SK-N-SH (cell line): Measurements from ENCODE around the gene MN1. TPM values are rescaled to one million over a fixed set of nuclear protein-coding genes. Genes with fewer than 3 reads are reported as not detected.

Experiments used
- CTCF ChIA-PET: fragments of 300-600, 350-600 bp; formaldehyde crosslinking; extraction: SDS; loops from one replicate; lab custom pipeline; 2021; lab: Yijun Ruan, JAX
- POLR2A ChIA-PET: fragments of 350-600 bp; sonication (Branson Sonifier 250); formaldehyde crosslinking; extraction: SDS; loops from one replicate; lab custom pipeline; 2020; ENCODE audit warnings: antibody characterized with exemption, inconsistent platforms; lab: Yijun Ruan, JAX
- DNase-seq: peaks from one replicate; pipeline ENCODE4 v3.0.0; 2012
- H2AFZ ChIP-seq: fragments of 200-600 bp; sonication (generic); 2 replicates; pipeline ENCODE4 v1.8.1; 2016; ENCODE audit warnings: antibody characterized with exemption, mild to moderate bottlenecking, low read depth
- H3F3A ChIP-seq: fragments of 200-600 bp; sonication (generic); replicated peaks from 2 replicates; pipeline ENCODE3; 2016; ENCODE audit warnings: antibody characterized with exemption, mild to moderate bottlenecking; ENCODE audit not compliant: insufficient read depth
- H3K27ac ChIP-seq, 2 experiments: fragments of 200-500 bp in 1 of 2; fragments of 200-600 bp in 1 of 2; sonication (Bioruptor generic) in 1 of 2; sonication (generic), shearing (Covaris generic) in 1 of 2; 2 replicates each; pipeline versions ENCODE4 v1.5.1 to v1.6.1; 2014 to 2016; ENCODE audit warnings: low read depth in 2 of 2, inconsistent platforms in 1 of 2, low read length in 1 of 2, mild to moderate bottlenecking in 1 of 2, mixed read lengths in 1 of 2
- H3K27me3 ChIP-seq: fragments of 200-600 bp; sonication (generic), shearing (Covaris generic); 2 replicates; pipeline ENCODE4 v1.6.1; 2016; ENCODE audit warnings: mixed run types; ENCODE audit not compliant: insufficient read depth
- H3K36me3 ChIP-seq, 2 experiments: fragments of 200-500 bp in 1 of 2; fragments of 200-600 bp in 1 of 2; sonication (Bioruptor generic) in 1 of 2; sonication (generic) in 1 of 2; replicated peaks in 1 of 2; 2 replicates each; pipeline versions ENCODE3 to v1.5.1; 2014 to 2016; ENCODE audit warnings: low read length in 1 of 2, mild to moderate bottlenecking in 1 of 2; ENCODE audit not compliant: insufficient read depth in 2 of 2, control insufficient read depth in 1 of 2
- H3K4me1 ChIP-seq, 2 experiments: fragments of 200-500 bp in 1 of 2; fragments of 200-600 bp in 1 of 2; sonication (Bioruptor generic) in 1 of 2; sonication (generic), shearing (Covaris generic) in 1 of 2; 2 replicates each; pipeline versions ENCODE4 v1.5.1 to v1.6.1; 2014 to 2016; ENCODE audit warnings: low read depth in 1 of 2, low read length in 1 of 2, mixed run types in 1 of 2; ENCODE audit not compliant: insufficient read depth in 2 of 2, control insufficient read depth in 1 of 2
- H3K4me2 ChIP-seq: fragments of 200-600 bp; sonication (generic), shearing (Covaris generic); 2 replicates; pipeline ENCODE4 v1.6.1; 2017; ENCODE audit warnings: mixed run types
- H3K4me3 ChIP-seq, 2 experiments: fragments of 200-500 bp in 1 of 2; fragments of 200-600 bp in 1 of 2; sonication (Bioruptor generic) in 1 of 2; sonication (generic), shearing (Covaris generic) in 1 of 2; 2 replicates each; pipeline versions ENCODE4 v1.5.1 to v1.8.1; 2014 to 2016; ENCODE audit warnings: low read depth in 2 of 2, inconsistent platforms in 1 of 2, low read length in 1 of 2, mild to moderate bottlenecking in 1 of 2, mixed read lengths in 1 of 2, moderate library complexity in 1 of 2
- H3K79me2 ChIP-seq: fragments of 200-600 bp; sonication (generic); 2 replicates; pipeline ENCODE4 v1.8.1; 2017; ENCODE audit warnings: mild to moderate bottlenecking; ENCODE audit not compliant: insufficient read depth
- H3K9ac ChIP-seq: fragments of 200-600 bp; sonication (generic); 2 replicates; pipeline ENCODE4 v1.6.1; 2017; ENCODE audit warnings: mixed run types
- H3K9me2 ChIP-seq: fragments of 200-600 bp; sonication (generic); 2 replicates; pipeline ENCODE4 v1.6.1; 2017; ENCODE audit warnings: mixed run types
- H3K9me3 ChIP-seq: fragments of 200-600 bp; sonication (generic); 2 replicates; pipeline ENCODE4 v1.6.1; 2017; ENCODE audit warnings: mixed run types, mild to moderate bottlenecking, moderate library complexity
- H4K20me1 ChIP-seq: fragments of 200-600 bp; sonication (generic); 2 replicates; pipeline ENCODE4 v1.6.1; 2017; ENCODE audit warnings: mild to moderate bottlenecking, mixed run types; ENCODE audit not compliant: insufficient read depth
- CHD2 ChIP-seq: fragments of 150-350 bp; IDR thresholded peaks from 2 replicates; pipeline ENCODE4 v1.6.1; 2018; ENCODE audit warnings: low read length; ENCODE audit not compliant: partially characterized antibody
- CTCF ChIP-seq: fragments of 200-600 bp; sonication (generic); IDR thresholded peaks from 2 replicates; pipeline ENCODE4 v1.6.1; 2017; ENCODE audit warnings: antibody characterized with exemption, mild to moderate bottlenecking, moderate library complexity
- EP300 ChIP-seq, 2 experiments: IDR thresholded peaks; 2 replicates each; pipeline versions ENCODE4 v1.4.0 to v1.6.1; 2012; ENCODE audit warnings: borderline replicate concordance in 1 of 2, low read depth in 1 of 2, low read length in 1 of 2
- IRF3 ChIP-seq: fragments of 150-350 bp; IDR thresholded peaks from 2 replicates; pipeline ENCODE4 v1.6.1; 2016; ENCODE audit warnings: mild to moderate bottlenecking, low read depth, low read length
- MAX ChIP-seq: IDR thresholded peaks from 2 replicates; pipeline ENCODE4 v1.4.0; 2012; ENCODE audit warnings: low read depth
- NFIC ChIP-seq: IDR thresholded peaks from 2 replicates; pipeline ENCODE4 v1.4.0; 2012; ENCODE audit warnings: borderline replicate concordance
- PBX3 ChIP-seq: IDR thresholded peaks from 2 replicates; pipeline ENCODE4; 2012
- RAD21 ChIP-seq: IDR thresholded peaks from 2 replicates; pipeline ENCODE4 v1.6.1; 2012; ENCODE audit warnings: mild to moderate bottlenecking, low read length
- REST ChIP-seq: IDR thresholded peaks from 2 replicates; pipeline ENCODE4 v1.6.1; 2012; ENCODE audit warnings: mild to moderate bottlenecking, low read depth, low read length, moderate library complexity
- RXRA ChIP-seq: IDR thresholded peaks from 2 replicates; pipeline ENCODE4 v1.4.0; 2012; ENCODE audit warnings: low read depth, mild to moderate bottlenecking, borderline replicate concordance
- SIN3A ChIP-seq: IDR thresholded peaks from 2 replicates; pipeline ENCODE4 v1.6.1; 2012; ENCODE audit warnings: low read depth, mild to moderate bottlenecking, low read length, moderate library complexity, borderline replicate concordance
- TEAD4 ChIP-seq: IDR thresholded peaks from 2 replicates; pipeline ENCODE4 v1.4.0; 2012; ENCODE audit warnings: mild to moderate bottlenecking, borderline replicate concordance; ENCODE audit not compliant: insufficient read depth
- YY1 ChIP-seq: IDR thresholded peaks from 2 replicates; pipeline ENCODE4 v1.4.0; 2012; ENCODE audit warnings: low read depth, mild to moderate bottlenecking
- WGBS: methylation state at CpG from one replicate; pipeline ENCODE4 v1.1.6; 2017; ENCODE audit warnings: low lambda C conversion rate; 5-methylcytosine and 5-hydroxymethylcytosine counted together
- polyA plus RNA-seq, 3 experiments: library from polyadenylated mRNA; depleted of rRNA; stranded (reverse); fragments of >200 nt; gene quantifications; 2 replicates each; pipeline ENCODE4 v1.2.3, GENCODE V29; 2012

The MN1 gene
- polyA plus RNA-seq, 1 of the 3 experiments (the other 2 are of a cell fraction), result 0.20 TPM

GRCh38 chr22:27774200-27774599, 27.4 kb downstream of the MN1 start:
- H3K4me3 ChIP-seq, result no peak overlapping the region
- DNase-seq, result no peak
- ChIA-PET CTCF (interaction anchor here (0.9 kb wide), 1 partner anchor 1018 kb away, joined by 3 read pairs; no protein-coding TSS in a partner anchor), POLR2A (no interaction called here)
- H3K9me2 ChIP-seq, result no peaks in the 10 kb centered on the region
- H3K4me1 ChIP-seq, result peaks cover 0 to 9% of the 10 kb centered on the region in 2 experiments; a peak in 2 of 4 replicates
- no peaks in the 10 kb centered on the region for H3K79me2 ChIP-seq
- no peak overlapping the region for H2AFZ ChIP-seq
- no peak overlapping the region for H3K9ac ChIP-seq
- no peak overlapping the region for H3K4me2 ChIP-seq
- 67% methylated on average over 7 of the region's 9 CpGs for WGBS
- no peaks in the 10 kb centered on the region for H4K20me1 ChIP-seq
- H3K36me3 ChIP-seq, result no peaks in the 10 kb centered on the region
- H3K27ac ChIP-seq, result no peak overlapping the region
- TF ChIP-seq PBX3, result no peak
- TF ChIP-seq TEAD4, result no peak
- no peaks in the 10 kb centered on the region for H3F3A ChIP-seq
- H3K27me3 ChIP-seq, result no peaks in the 10 kb centered on the region
- no peaks in the 10 kb centered on the region for H3K9me3 ChIP-seq

GRCh38 chr22:27772984-27773498, 28.5 kb downstream of the MN1 start:
- H3K4me3 ChIP-seq, result no peak overlapping the region
- H3F3A ChIP-seq, result no peaks in the 10 kb centered on the region
- no peaks in the 10 kb centered on the region for H3K79me2 ChIP-seq
- no peak for TF ChIP-seq MAX
- TF ChIP-seq NFIC, result no peak
- no peak for TF ChIP-seq EP300 (IDR thresholded peaks at IDR 0.05; ENCODE audit: borderline replicate concordance in 1 of 2, low read depth in 1 of 2, low read length in 1 of 2)
- no peak for TF ChIP-seq CHD2
- no peak for TF ChIP-seq SIN3A
- TF ChIP-seq TEAD4, result no peak
- TF ChIP-seq CTCF, result no peak
- no peak for TF ChIP-seq RAD21
- TF ChIP-seq YY1, result no peak
- TF ChIP-seq PBX3, result no peak
- TF ChIP-seq REST, result no peak
- no peak for TF ChIP-seq RXRA
- no peak for TF ChIP-seq IRF3
- POLR2A ChIA-PET, result no interaction called here
- peaks cover 0 to 9% of the 10 kb centered on the region in 2 experiments; a peak in 2 of 4 replicates for H3K4me1 ChIP-seq
- no peak overlapping the region for H3K9ac ChIP-seq
- CTCF ChIA-PET, result no interaction called here
- H2AFZ ChIP-seq, result no peak overlapping the region
- no peaks in the 10 kb centered on the region for H3K27me3 ChIP-seq
- H3K9me3 ChIP-seq, result no peaks in the 10 kb centered on the region
- 60% methylated on average over 1 of the region's 18 CpGs for WGBS
- H3K4me2 ChIP-seq, result no peak overlapping the region
- no peaks in the 10 kb centered on the region for H4K20me1 ChIP-seq
- DNase-seq, result no peak
- no peaks in the 10 kb centered on the region for H3K9me2 ChIP-seq
- no peak overlapping the region for H3K27ac ChIP-seq
- H3K36me3 ChIP-seq, result no peaks in the 10 kb centered on the region
